Hematopoietic multipotent progenitor cell treated with erythropoietin and hydrocortisone succinate and interleukin-3 and kit ligand, for 6 days (in vitro differentiated cells): ENCODE data around the gene CAMK2A.
"Not testable (repeated sequence)": the region's sequence is repeated elsewhere in the genome, so short reads cannot be mapped to it uniquely, and the experiment has no call there.

Source experiments
- DNase-seq: peaks from one replicate; pipeline ENCODE4 v3.0.0-alpha.2; 2015

The CAMK2A gene

DNA sequence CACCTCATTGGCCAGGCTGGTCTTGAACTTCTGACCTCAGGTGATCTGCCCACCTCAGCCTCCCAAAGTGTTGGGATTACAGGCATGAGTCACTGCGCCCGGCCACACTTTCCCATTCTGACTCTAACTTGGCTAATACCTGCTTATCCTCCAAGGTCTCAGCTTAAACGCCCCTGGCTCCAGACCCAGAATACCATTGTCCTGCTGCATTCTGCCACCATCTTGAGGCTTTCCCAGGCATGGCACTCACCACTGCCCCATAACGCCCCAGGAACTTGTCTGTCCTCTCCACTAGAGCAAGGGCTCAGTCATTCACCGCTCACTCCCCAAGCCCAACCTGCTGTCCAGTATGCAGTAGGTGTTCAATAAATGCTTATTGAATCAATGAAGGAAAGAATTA, 39.8 kb downstream of the CAMK2A start:
- no peak for DNase-seq

GRCh38 chr5:150248946-150249345, 40.6 kb downstream of the CAMK2A start:
- peak; percentile 47 for DNase-seq

- not testable (repeated sequence) for DNase-seq
Measured at GRCh38 chr5:150248493-150248892, 41.1 kb downstream of the CAMK2A start.

GRCh38 chr5:150247726-150248125, 41.8 kb downstream of the CAMK2A start:
- DNase-seq, result no peak

- no peak for DNase-seq
Measured at GRCh38 chr5:150246835-150247234, 42.7 kb downstream of the CAMK2A start.

DNA sequence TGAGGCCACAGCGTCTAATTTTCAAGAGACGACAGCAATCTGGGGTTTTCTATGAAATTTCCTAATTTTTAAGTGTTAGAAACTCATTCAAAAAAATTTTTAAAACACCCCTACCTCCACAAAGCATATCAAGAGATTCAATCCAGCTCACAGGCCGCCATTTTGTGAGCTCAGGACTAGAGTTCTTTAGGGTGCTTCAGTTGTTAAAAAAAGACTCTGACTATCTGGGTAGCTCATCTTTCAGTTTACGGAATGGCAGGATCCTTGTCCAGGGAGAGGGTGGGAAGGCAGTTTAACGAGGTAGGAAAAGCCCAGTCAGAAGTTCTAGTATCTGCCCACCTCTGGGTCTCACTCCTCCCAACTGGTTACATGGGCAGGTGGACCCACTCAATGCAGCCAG, 43.1 kb downstream of the CAMK2A start:
- no peak for DNase-seq

DNA sequence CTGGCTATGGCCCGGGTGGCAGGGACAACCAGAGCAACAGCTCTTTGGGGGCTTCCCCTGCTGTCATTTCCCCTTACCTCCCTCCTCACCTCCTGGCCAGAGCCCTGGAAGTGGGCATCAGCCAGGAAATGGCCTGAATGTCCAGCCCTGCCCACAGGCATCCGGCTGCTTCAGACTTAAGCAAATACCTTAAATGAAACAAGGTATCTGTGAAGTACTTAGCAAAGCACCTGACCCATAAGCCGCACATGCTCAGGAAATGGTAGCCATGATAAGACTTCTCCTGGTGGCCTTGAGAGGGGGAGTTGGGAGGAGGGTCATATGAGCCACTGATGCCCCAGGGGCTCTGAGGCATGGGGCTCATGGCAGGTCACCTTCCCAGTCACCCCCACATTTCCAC, 43.8 kb downstream of the CAMK2A start:
- DNase-seq, result no peak

GRCh38 chr5:150245111-150245789, 44.3 kb downstream of the CAMK2A start:
- no peak for DNase-seq

GRCh38 chr5:150244209-150244608, 45.4 kb downstream of the CAMK2A start:
- DNase-seq, result no peak

- no peak for DNase-seq
Measured at GRCh38 chr5:150243590-150243989, 46.0 kb downstream of the CAMK2A start.

GRCh38 chr5:150242251-150242894, 47.2 kb downstream of the CAMK2A start:
- no peak for DNase-seq

DNA sequence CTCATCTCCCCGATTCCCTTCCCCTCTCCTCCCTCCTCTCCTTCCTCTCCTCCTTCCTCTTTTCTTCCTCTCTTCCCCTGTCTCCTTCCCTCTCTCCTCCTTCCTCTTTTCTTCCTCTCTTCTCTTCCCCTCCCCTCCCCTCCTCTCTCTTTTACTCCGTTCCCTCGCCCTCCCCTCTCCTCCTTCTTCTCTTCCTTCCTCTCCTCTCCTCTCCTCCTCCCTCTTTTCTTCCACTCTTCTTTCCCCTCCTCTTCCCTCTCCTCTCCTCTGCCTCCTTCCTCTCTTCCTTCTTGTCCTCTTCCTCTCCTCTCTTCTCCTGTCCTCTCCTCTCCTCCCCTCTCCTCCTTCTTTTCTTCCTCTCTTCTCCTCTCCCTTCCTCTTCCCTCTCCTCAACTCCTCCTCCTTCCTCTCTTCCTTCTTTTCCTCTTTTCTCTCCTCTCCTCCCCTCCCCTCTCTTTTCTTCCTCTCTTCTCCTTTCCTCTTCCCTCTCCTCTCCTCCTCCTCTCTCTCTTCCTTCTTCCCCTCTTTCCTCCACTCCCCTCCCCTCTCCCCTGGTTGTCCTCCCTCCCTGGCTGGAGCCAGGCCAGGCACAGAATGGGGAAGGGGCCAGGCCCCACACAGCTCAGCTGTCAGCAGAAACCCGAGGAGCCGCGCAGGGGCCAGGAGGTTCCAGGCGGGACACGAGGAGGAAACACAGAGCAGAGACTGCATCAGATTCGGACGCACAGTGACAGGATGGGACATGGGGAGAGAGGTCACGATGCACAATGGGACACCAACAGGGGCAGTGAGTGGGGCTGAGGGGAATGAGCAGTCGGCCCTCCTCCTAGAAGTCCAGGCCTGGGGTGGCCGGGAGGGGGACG, 48.0 kb downstream of the CAMK2A start:
- no peak for DNase-seq

DNA sequence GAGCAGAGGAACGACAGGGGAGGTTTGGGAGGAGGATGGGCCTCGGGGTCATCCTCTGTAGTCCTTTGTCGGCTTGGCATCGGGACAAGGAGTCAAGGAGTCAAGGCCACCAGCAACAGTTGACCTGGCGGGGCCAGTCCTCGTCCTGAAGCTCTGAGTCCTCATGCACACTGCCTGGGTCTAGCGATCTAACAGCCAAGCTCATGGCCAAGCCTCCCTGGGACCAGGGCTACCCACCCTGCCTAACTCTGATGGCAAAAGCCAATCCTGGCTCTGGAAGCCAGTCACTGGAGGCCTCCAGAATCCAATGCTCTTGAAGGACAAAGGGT, 49.8 kb downstream of the CAMK2A start:
- no peak for DNase-seq

- DNase-seq, result no peak
Measured at GRCh38 chr5:150239099-150239793, 50.3 kb downstream of the CAMK2A start.

GRCh38 chr5:150238646-150239045, 50.9 kb downstream of the CAMK2A start:
- no peak for DNase-seq

DNA sequence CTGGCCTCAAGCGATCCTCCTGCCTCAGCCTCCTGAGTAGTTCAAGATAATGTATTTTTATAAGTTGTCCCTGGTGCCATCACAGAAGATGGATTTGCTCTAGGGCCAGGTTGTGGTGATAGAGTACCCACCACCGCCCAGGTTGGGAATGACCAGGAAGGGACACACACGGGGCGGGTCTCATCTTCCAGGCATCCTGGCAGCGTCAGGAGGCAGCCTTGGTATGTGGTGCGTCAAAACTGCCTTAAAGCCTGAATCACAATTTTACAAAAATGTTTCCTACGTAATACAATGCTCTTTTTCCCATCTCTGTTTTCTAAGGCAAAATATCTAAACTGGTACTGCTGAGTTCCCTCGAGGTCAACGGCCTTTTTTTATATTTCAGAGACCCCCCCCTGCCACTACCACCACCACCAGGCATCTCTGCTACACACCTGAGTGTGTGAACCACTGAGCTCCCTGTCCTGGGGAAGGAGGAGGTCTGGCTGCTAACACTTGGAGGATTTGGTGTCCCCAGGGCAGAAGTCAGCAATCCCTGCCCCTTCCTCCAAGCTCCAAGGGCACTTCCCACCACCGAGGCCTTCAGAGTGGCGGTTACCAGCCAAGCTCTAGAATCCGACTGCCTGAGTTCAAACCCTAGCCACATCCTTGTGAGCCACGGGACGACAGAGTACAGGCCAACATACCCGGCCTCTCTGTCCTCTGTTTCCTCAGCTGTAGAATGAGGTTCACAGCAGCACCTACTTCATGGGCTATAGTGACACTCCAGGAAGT, 52.4 kb downstream of the CAMK2A start:
- no peak for DNase-seq

DNA sequence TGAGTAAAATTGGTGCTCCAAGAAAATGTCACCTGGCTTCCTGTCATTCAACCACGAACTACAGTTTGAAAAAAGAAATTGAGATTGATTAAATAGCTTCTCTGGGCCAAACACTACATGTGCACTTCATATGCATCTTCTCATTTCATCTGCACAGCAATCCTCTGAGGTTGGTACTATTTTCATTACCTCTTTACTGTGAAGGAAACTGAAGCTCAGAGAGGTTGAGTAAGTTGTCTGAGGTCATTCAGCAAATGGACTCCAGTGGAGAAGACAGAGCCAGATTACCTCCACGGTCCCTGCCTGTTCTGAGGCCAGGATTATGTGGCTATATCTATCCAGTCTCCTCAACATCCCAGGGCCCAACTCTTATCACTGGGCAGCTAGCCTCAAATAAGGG, 53.3 kb downstream of the CAMK2A start:
- no peak for DNase-seq

DNA sequence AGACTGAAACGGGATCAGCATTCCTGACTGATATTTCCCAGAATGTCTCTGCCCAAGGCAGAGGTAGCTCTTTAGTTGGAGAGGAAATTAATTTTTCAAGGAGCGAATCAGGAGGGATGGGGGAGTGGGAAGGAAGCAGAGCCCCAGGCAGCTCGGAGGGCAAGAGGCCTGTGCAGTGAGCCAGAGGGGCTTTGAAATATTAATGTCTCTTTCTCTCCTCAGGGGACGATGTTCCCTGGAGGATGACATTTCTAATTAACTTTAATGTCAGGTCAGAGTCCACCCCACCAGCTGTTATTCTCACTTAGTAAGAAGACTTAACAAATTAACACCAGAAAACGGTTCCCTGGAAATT, 54.1 kb downstream of the CAMK2A start:
- no peak for DNase-seq

DNA sequence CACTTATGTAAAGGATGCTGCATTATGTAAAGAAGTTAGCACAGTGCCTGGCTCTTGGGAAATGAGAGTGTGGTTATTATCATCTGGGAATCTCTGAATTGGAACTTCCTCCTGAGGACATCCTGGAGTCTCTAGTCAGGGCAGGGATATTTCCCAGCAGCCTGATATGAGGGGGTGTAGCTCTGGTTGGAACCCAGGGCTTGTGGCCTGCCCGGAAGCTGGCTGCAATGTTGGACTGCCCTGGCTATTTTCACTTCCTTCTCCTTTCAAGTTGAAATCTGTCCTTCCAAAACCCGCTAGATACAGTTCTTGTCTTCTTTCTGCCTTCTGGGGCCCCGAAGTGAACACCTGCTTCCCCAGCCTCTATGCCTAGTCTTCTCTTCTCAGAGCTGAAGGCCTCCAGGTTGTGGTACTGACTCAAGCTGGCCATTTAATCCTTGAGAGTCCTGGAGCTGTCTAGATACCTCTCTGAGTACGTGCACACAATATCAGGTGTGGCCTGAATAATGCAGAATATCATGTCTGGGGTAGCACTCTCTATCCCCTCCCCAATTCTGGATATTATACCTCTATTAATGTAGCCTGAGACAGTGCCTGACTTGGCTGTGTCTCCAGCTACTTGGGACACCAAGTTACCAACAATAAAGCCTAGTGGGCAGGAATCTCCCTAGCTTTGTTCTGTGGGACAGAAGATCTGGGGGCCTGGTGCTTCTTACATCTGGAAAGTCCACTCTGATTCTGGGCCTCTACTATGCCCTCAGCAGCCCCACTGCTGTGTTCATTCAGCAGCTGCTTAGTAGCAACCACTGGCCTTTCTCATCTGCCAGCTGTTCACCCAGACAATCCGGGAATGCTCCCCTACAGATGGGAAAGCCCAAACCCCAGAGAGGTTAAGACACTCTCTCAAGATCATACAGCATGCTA, 54.7 kb downstream of the CAMK2A start:
- DNase-seq, result no peak

DNA sequence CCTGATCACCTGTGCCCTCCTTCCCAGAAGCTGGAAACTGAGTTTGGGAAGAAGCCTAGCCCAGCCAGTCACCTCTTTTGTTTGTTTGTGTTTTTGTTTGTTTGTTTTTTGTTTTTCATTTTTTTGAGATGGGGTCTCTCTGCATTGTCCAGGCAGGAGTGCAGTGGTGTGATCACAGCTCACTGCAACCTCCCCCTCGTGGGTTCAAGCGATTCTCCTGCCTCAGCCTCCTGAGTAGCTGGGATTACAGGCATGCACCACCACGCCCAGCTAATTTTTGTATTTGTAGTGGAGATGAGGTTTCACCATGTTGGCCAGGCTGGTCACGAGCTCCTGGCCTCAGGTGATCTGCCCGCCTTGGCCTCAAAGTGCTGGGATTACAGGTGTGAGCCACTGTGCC, 55.9 kb downstream of the CAMK2A start:
- not testable (repeated sequence) for DNase-seq

- DNase-seq, result no peak
Measured at GRCh38 chr5:150230842-150231241, 58.7 kb downstream of the CAMK2A start.

DNA sequence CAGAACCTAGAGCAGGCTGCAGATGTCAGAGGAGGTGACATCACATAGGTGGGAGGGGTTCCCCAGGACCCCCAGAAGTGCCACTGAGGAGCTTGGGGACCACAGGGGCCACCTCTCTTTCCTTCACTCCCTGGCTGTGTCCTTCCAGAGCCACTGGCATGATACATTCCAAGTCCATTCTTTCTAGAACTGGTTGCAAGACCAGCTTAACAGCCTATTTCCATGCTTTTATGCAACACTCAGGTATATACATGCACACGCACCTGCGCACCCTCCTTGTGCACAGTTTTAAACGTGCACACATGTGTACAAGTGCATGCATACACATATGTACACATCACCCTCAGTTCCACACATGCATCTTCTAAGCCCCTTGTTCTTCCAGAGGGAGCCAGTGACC, 60.0 kb downstream of the CAMK2A start:
- DNase-seq, result no peak
